LNCaP clone FGC (cell line): ENCODE results near the gene AZU1.

ENCODE experiments used
- DNase-seq: peaks from one replicate; pipeline ENCODE4 v3.0.0-alpha.2; 2011; ENCODE audit warnings: low read depth
- H3K4me3 ChIP-seq: 2 replicates; pipeline ENCODE4 v1.5.1; 2011; ENCODE audit warnings: mild to moderate bottlenecking, low read depth, low read length, control low read depth
- TF ChIP-seq, protein P1 (sequence below): IDR thresholded peaks from 2 replicates; pipeline ENCODE4 v1.5.1; 2012; ENCODE audit warnings: mild to moderate bottlenecking; ENCODE audit not compliant: control insufficient read depth, insufficient read depth; ENCODE audit errors: extremely low read depth

Gene AZU1

DNA sequence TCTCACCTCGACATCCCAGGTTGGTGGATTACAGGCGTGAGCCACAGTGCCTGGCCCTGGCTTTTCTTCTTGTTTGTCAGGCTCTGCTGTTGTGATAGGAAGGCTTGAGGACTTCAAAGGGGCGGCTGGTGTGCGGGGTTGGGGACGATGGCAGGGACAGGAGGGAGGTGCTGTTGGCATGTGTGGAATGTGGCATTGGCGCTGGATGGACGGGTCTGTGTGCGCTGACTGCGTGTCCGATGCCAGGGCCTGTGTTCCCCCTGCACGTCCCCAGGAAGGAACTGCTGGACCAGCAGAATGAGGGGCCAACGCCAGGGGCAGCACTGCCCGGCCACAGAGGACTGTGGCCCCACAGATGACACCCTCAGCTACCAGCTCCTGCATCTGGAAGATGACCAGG, 43.1 kb upstream of the AZU1 start:
- TF ChIP-seq, protein P1, sequence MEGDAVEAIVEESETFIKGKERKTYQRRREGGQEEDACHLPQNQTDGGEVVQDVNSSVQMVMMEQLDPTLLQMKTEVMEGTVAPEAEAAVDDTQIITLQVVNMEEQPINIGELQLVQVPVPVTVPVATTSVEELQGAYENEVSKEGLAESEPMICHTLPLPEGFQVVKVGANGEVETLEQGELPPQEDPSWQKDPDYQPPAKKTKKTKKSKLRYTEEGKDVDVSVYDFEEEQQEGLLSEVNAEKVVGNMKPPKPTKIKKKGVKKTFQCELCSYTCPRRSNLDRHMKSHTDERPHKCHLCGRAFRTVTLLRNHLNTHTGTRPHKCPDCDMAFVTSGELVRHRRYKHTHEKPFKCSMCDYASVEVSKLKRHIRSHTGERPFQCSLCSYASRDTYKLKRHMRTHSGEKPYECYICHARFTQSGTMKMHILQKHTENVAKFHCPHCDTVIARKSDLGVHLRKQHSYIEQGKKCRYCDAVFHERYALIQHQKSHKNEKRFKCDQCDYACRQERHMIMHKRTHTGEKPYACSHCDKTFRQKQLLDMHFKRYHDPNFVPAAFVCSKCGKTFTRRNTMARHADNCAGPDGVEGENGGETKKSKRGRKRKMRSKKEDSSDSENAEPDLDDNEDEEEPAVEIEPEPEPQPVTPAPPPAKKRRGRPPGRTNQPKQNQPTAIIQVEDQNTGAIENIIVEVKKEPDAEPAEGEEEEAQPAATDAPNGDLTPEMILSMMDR, result no peak
- no peak for DNase-seq
- H3K4me3 ChIP-seq, result no peak overlapping the region

DNA sequence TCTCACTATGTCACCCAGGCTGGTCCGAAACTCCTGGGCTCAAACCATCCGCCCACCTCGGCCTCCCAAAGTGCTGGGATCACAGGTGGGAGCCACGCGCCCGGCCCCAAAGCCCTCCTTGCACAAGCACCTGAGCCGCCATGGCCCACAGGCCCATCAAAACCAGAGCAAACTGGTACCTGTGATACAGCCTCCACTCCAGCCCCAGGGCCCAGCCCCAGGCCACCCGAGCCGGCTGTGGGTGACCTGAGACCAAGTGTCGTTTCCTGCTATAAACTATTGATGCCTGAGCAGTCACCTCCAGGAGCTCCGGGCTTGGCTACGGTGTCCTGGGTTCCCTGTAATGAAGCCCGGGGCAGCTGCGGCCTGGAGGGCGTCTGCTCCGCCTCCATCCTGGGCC, 40.1 kb upstream of the AZU1 start:
- TF ChIP-seq, protein P1, result no peak
- no peak overlapping the region for H3K4me3 ChIP-seq
- DNase-seq, result no peak

DNA sequence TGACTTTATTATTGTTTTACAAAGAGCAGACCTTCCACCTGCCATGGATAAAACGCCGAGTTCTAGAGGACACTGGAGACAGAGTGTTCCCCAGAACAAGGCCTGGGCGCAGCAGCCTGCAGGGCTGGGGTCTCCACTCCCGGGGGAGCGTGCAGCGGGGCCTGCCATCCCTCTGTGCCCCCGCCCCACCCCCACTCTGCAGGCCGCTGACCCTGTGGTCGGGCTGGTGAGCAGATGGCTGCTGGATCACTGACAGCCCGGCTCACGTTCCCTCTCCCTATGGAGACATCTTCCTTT, 39.0 kb upstream of the AZU1 start:
- DNase-seq, result no peak
- TF ChIP-seq, protein P1, result no peak
- H3K4me3 ChIP-seq, result no peak overlapping the region

DNA sequence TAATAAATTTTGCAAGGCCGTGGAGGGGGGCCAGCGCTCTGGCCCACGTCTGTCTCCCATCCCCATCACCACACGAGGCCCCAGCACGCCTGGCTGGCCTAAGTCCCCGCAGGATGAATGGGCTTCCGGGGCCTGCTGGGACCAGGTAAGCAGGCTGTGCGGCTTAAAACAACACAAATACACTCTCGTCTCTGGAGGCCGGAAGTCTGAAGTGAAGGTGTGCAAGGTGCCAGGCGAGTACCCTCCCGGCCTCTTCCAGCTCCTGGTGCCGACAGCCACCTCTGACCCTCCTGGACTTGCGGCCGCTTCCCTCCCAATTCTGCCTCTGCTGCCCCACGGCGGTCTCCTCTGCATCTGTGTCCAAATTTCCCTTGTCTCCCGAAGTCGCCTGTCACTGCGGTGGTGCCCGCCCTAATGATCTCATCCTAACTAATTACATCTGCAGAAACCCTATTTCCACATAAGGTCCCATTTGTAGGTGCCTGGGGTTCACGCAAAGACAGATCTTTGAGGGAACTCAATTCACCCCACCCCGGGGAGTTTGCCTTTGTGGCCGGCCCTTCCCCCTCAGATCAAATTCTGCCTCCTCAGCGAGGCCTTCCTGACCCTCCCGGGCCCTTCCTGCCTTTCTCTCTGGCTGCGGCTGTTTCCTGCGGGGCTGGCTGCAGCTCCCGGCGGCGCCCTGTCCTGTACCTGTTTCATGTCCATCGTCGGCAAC, 38.5 kb upstream of the AZU1 start:
- DNase-seq, result no peak
- H3K4me3 ChIP-seq, result no peak overlapping the region

GRCh38 chr19:789701-790060, 38.0 kb upstream of the AZU1 start:
- TF ChIP-seq, protein P1, result no peak
- no peak for DNase-seq
- no peak overlapping the region for H3K4me3 ChIP-seq

More for the DNA sequence above, 38.5 kb upstream of the AZU1 start:
- TF ChIP-seq, protein P1, result no peak

DNA sequence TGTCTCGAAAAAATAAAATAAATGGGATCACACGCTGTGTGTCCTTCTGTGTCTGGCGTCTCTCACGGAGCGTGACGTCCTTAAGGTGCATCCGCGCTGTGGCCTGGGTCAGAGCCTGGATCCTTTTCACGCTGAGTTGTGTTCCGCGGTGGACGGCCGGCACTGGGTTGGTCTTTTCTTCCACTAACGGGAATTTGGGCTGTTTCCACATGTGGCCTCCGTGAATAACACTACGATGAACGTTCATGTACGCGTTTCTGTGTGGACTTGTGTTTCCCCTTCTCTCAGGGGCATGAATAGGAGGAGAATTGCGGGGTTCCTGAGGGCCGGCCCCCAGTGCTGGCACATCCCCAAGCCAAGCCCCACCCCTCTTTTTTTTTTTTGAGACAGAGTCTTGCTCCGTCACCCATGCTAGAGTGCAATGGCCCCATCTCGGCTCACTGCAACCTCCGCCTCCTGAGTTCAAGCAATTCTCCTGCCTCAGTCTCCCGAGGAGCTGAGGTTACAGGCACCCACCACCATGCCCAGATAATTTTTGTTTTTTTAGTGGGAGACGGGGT, 36.5 kb upstream of the AZU1 start:
- DNase-seq, result no peak
- TF ChIP-seq, protein P1, result no peak
- no peak overlapping the region for H3K4me3 ChIP-seq
